ENCODE results near the gene NPAS3.

Gene NPAS3

GRCh38 chr14:33490555-33490954 lies 551.9 kb downstream of the NPAS3 start:
- no peak for DNase-seq

- no peak for DNase-seq
Observed at GRCh38 chr14:33491112-33491511, 552.4 kb downstream of the NPAS3 start.

GRCh38 chr14:33492491-33492890 lies 553.8 kb downstream of the NPAS3 start:
- DNase-seq, result no peak

- DNase-seq, result no peak
Observed at GRCh38 chr14:33493266-33493665, 554.6 kb downstream of the NPAS3 start.

GRCh38 chr14:33493990-33494389 lies 555.3 kb downstream of the NPAS3 start:
- DNase-seq, result no peak

- no peak for DNase-seq
Observed at GRCh38 chr14:33499687-33500086, 561.0 kb downstream of the NPAS3 start.

- DNase-seq, result no peak
Observed at GRCh38 chr14:33504246-33505099, 565.8 kb downstream of the NPAS3 start.

- DNase-seq, result no peak
Observed at GRCh38 chr14:33505266-33505962, 566.7 kb downstream of the NPAS3 start.

GRCh38 chr14:33505963-33506329 lies 567.3 kb downstream of the NPAS3 start:
- no peak for DNase-seq

- DNase-seq, result no peak
Observed at GRCh38 chr14:33508126-33509062, 569.7 kb downstream of the NPAS3 start.

GRCh38 chr14:33509454-33509853 lies 570.8 kb downstream of the NPAS3 start:
- DNase-seq, result no peak

GRCh38 chr14:33510063-33510481 lies 571.4 kb downstream of the NPAS3 start:
- DNase-seq, result no peak

- no peak for DNase-seq
Observed at GRCh38 chr14:33510991-33511390, 572.3 kb downstream of the NPAS3 start.

GRCh38 chr14:33511851-33512640 lies 573.4 kb downstream of the NPAS3 start:
- no peak for DNase-seq

GRCh38 chr14:33515441-33515840 lies 576.8 kb downstream of the NPAS3 start:
- no peak for DNase-seq

GRCh38 chr14:33515899-33516298 lies 577.2 kb downstream of the NPAS3 start:
- DNase-seq, result no peak

GRCh38 chr14:33516898-33517436 lies 578.3 kb downstream of the NPAS3 start:
- DNase-seq, result no peak

GRCh38 chr14:33521192-33521591 lies 582.5 kb downstream of the NPAS3 start:
- no peak for DNase-seq

- DNase-seq, result no peak
Observed at GRCh38 chr14:33524244-33524643, 585.6 kb downstream of the NPAS3 start.

- DNase-seq, result no peak
Observed at GRCh38 chr14:33525626-33526025, 586.9 kb downstream of the NPAS3 start.

- DNase-seq, result no peak
Observed at GRCh38 chr14:33527023-33527634, 588.5 kb downstream of the NPAS3 start.

GRCh38 chr14:33528655-33529054 lies 590.0 kb downstream of the NPAS3 start:
- DNase-seq, result no peak
